Rectal smooth muscle tissue (tissue), 1 donor: Measurements from ENCODE around the gene SLC11A2.

ENCODE experiments used
- H3K27ac ChIP-seq: one replicate; pipeline ENCODE4 v1.7.0; 2013; ENCODE audit warnings: low read depth, low read length, inconsistent platforms
- H3K27me3 ChIP-seq: one replicate; pipeline ENCODE4 v1.7.0; 2013; ENCODE audit warnings: low read length; ENCODE audit not compliant: control insufficient read depth, insufficient read depth
- H3K36me3 ChIP-seq: one replicate; pipeline ENCODE4 v1.7.0; 2013; ENCODE audit warnings: low read length; ENCODE audit not compliant: control insufficient read depth, insufficient read depth
- H3K4me1 ChIP-seq: one replicate; pipeline ENCODE4 v1.7.0; 2013; ENCODE audit warnings: low read length; ENCODE audit not compliant: control insufficient read depth, insufficient read depth
- H3K4me3 ChIP-seq: one replicate; pipeline ENCODE4 v1.7.0; 2013; ENCODE audit warnings: low read length
- H3K9ac ChIP-seq: one replicate; pipeline ENCODE4 v1.7.0; 2013; ENCODE audit warnings: low read length

The SLC11A2 gene

GRCh38 chr12:51005030-51005429, 21.2 kb downstream of the SLC11A2 start:
- no peak overlapping the region for H3K27ac ChIP-seq
- peaks cover 3% of the 10 kb centered on the region for H3K36me3 ChIP-seq
- H3K4me1 ChIP-seq = no peaks in the 10 kb centered on the region
- no peaks in the 10 kb centered on the region for H3K27me3 ChIP-seq
- no peak overlapping the region for H3K9ac ChIP-seq
- no peak overlapping the region for H3K4me3 ChIP-seq

GRCh38 chr12:51004504-51004903, 21.7 kb downstream of the SLC11A2 start:
- Histone ChIP-seq H3K36me3 (peaks cover 5% of the 10 kb centered on the region), H3K9ac (no peak overlapping the region), H3K4me3 (no peak overlapping the region), H3K27ac (no peak overlapping the region), H3K4me1 (no peaks in the 10 kb centered on the region), H3K27me3 (no peaks in the 10 kb centered on the region)

GRCh38 chr12:51001799-51002198, 24.4 kb downstream of the SLC11A2 start:
- H3K4me3 ChIP-seq = no peak overlapping the region
- no peaks in the 10 kb centered on the region for H3K27me3 ChIP-seq
- H3K4me1 ChIP-seq = no peaks in the 10 kb centered on the region
- no peak overlapping the region for H3K9ac ChIP-seq
- H3K36me3 ChIP-seq = peaks cover 7% of the 10 kb centered on the region
- no peak overlapping the region for H3K27ac ChIP-seq

- Histone ChIP-seq H3K9ac (no peak overlapping the region), H3K4me1 (no peaks in the 10 kb centered on the region), H3K36me3 (peaks cover 15% of the 10 kb centered on the region), H3K4me3 (no peak overlapping the region), H3K27me3 (no peaks in the 10 kb centered on the region), H3K27ac (no peak overlapping the region)
These were observed 25.9 kb downstream of the SLC11A2 start for GRCh38 chr12:51000245-51000644.

- no peak overlapping the region for H3K4me3 ChIP-seq
- no peak overlapping the region for H3K9ac ChIP-seq
- H3K36me3 ChIP-seq = peaks cover 17% of the 10 kb centered on the region
- no peaks in the 10 kb centered on the region for H3K27me3 ChIP-seq
- no peak overlapping the region for H3K27ac ChIP-seq
- H3K4me1 ChIP-seq = no peaks in the 10 kb centered on the region
These were observed 27.1 kb downstream of the SLC11A2 start for GRCh38 chr12:50999093-50999492.

- Histone ChIP-seq H3K36me3 (peaks cover 39% of the 10 kb centered on the region), H3K27me3 (no peaks in the 10 kb centered on the region), H3K27ac (no peak overlapping the region), H3K4me3 (no peak overlapping the region), H3K9ac (no peak overlapping the region), H3K4me1 (no peaks in the 10 kb centered on the region)
These were observed 33.4 kb downstream of the SLC11A2 start for GRCh38 chr12:50992819-50993218.

GRCh38 chr12:50991291-50991690, 34.9 kb downstream of the SLC11A2 start:
- Histone ChIP-seq H3K9ac (no peak overlapping the region), H3K27ac (no peak overlapping the region), H3K27me3 (no peaks in the 10 kb centered on the region), H3K4me1 (peaks cover 9% of the 10 kb centered on the region), H3K36me3 (peaks cover 41% of the 10 kb centered on the region), H3K4me3 (no peak overlapping the region)

- H3K4me1 ChIP-seq = peaks cover 13% of the 10 kb centered on the region
- no peak overlapping the region for H3K9ac ChIP-seq
- no peaks in the 10 kb centered on the region for H3K27me3 ChIP-seq
- H3K4me3 ChIP-seq = no peak overlapping the region
- H3K36me3 ChIP-seq = peaks cover 40% of the 10 kb centered on the region
- no peak overlapping the region for H3K27ac ChIP-seq
These were observed 35.4 kb downstream of the SLC11A2 start for GRCh38 chr12:50990791-50991190.

- H3K27ac ChIP-seq = no peak overlapping the region
- H3K36me3 ChIP-seq = peaks cover 35% of the 10 kb centered on the region
- no peak overlapping the region for H3K9ac ChIP-seq
- no peaks in the 10 kb centered on the region for H3K27me3 ChIP-seq
- no peak overlapping the region for H3K4me3 ChIP-seq
- H3K4me1 ChIP-seq = peaks cover 18% of the 10 kb centered on the region
These were observed 35.9 kb downstream of the SLC11A2 start for GRCh38 chr12:50990147-50990727.

- Histone ChIP-seq H3K27ac (no peak overlapping the region), H3K9ac (no peak overlapping the region), H3K4me3 (no peak overlapping the region), H3K27me3 (no peaks in the 10 kb centered on the region), H3K36me3 (peaks cover 33% of the 10 kb centered on the region), H3K4me1 (peaks cover 24% of the 10 kb centered on the region)
These were observed 37.3 kb downstream of the SLC11A2 start for GRCh38 chr12:50988871-50989270.

- peaks cover 33% of the 10 kb centered on the region for H3K36me3 ChIP-seq
- H3K27ac ChIP-seq = no peak overlapping the region
- no peak overlapping the region for H3K4me3 ChIP-seq
- H3K4me1 ChIP-seq = peaks cover 24% of the 10 kb centered on the region
- H3K9ac ChIP-seq = no peak overlapping the region
- no peaks in the 10 kb centered on the region for H3K27me3 ChIP-seq
These were observed 38.1 kb downstream of the SLC11A2 start for GRCh38 chr12:50988051-50988450.

GRCh38 chr12:50986966-50987737, 39.0 kb downstream of the SLC11A2 start:
- Histone ChIP-seq H3K4me1 (peaks cover 24% of the 10 kb centered on the region), H3K27ac (no peak overlapping the region), H3K27me3 (no peaks in the 10 kb centered on the region), H3K4me3 (no peak overlapping the region), H3K9ac (no peak overlapping the region), H3K36me3 (peaks cover 31% of the 10 kb centered on the region)

GRCh38 chr12:50985322-50985721, 40.9 kb downstream of the SLC11A2 start:
- no peaks in the 10 kb centered on the region for H3K27me3 ChIP-seq
- no peak overlapping the region for H3K9ac ChIP-seq
- H3K4me1 ChIP-seq = peaks cover 24% of the 10 kb centered on the region
- H3K27ac ChIP-seq = peak overlapping the region; percentile 66
- no peak overlapping the region for H3K4me3 ChIP-seq
- H3K36me3 ChIP-seq = peaks cover 15% of the 10 kb centered on the region
